GM04503 (cell line): ENCODE measurements around the gene FOXD4L5.
"Not testable (repeated sequence)": the region's sequence is repeated elsewhere in the genome, so short reads cannot be mapped to it uniquely, and the experiment has no call there.

ENCODE experiments used
- DNase-seq: peaks from one replicate; pipeline ENCODE4 v3.0.0-alpha.2; 2012; ENCODE audit warnings: low read depth

FOXD4L5 gene

GRCh38 chr9:65285109-65285508 lies at the start of gene FOXD4L5:
FOXD4L5 (minus strand) TSS chr9:65285209; CDS start chr9:65284377, 832 bp downstream.
- DNase-seq, result not testable (repeated sequence)

GRCh38 chr9:65283943-65284342 lies 1.1 kb downstream of the FOXD4L5 start:
- DNase-seq, result not testable (repeated sequence)

DNA sequence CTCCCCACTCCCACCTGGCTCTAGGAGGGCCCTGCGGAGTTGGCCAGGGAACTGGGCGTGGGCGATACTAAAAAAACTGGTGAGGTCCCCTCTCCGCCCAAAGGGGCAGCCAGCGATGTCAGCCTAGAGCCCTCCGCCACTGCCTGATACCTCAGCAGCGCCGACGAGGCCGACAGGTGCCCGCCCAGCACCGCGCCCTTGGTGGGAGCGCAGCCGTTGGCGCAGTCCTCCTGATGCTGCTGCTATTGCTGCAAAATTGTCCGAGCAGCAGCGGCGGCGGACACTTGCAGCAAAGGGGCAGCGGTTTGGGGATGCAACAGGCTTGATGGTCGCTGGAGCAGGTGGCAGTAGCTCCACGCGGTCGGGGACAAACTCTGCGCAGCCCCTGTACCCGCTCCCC lies 2.0 kb downstream of the FOXD4L5 start:
- not testable (repeated sequence) for DNase-seq
